Keratinocyte (primary cell): Measurements from ENCODE around the gene GPR176.

Experiments used
- EZH2 ChIP-seq: IDR thresholded peaks from one replicate; pipeline ENCODE4 v1.6.1; 2012; ENCODE audit warnings: inconsistent platforms, mild to moderate bottlenecking, low read length, moderate library complexity
- TF ChIP-seq, protein P1 (sequence below), 3 experiments: IDR thresholded peaks in 1 of 3; conservative IDR thresholded peaks in 1 of 3; optimal IDR thresholded peaks in 1 of 3; 2 replicates in 2 of 3; 3 replicates in 1 of 3; pipeline versions ENCODE3 to v1.5.1; 2011; ENCODE audit warnings: low read length in 3 of 3, mild to moderate bottlenecking in 3 of 3, moderate library complexity in 2 of 3, control low read depth in 1 of 3, inconsistent platforms in 1 of 3; ENCODE audit not compliant: insufficient read depth in 2 of 3; ENCODE audit errors: extremely low read depth in 1 of 3

DNA sequence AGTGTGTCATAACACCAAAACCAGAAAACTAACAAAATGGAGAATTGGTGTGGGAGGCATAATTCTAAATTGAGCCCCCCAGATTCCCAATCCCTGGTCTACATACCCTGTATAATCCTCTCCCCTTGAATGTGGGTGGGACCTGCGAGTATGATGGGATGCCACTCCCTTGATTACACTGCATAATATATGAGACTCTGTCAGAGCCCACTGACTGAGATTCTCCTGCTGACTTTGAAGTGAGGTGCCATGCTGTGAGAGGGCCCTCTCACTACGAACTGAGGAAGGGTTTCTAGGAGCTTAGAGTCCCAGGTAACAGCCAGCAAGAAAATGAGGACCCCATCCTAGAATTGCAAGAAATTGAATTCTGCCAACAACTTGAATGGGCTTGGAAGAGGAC, 49.5 kb downstream of the GPR176 start:
- no peak for TF ChIP-seq EZH2
- TF ChIP-seq, protein P1, sequence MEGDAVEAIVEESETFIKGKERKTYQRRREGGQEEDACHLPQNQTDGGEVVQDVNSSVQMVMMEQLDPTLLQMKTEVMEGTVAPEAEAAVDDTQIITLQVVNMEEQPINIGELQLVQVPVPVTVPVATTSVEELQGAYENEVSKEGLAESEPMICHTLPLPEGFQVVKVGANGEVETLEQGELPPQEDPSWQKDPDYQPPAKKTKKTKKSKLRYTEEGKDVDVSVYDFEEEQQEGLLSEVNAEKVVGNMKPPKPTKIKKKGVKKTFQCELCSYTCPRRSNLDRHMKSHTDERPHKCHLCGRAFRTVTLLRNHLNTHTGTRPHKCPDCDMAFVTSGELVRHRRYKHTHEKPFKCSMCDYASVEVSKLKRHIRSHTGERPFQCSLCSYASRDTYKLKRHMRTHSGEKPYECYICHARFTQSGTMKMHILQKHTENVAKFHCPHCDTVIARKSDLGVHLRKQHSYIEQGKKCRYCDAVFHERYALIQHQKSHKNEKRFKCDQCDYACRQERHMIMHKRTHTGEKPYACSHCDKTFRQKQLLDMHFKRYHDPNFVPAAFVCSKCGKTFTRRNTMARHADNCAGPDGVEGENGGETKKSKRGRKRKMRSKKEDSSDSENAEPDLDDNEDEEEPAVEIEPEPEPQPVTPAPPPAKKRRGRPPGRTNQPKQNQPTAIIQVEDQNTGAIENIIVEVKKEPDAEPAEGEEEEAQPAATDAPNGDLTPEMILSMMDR (optimal IDR thresholded peaks at IDR 0.05 in 1 of 3, IDR thresholded peaks at IDR 0.05 in 1 of 3, conservative IDR thresholded peaks at IDR 0.05 in 1 of 3; ENCODE audit: extremely low read depth in 1 of 3, insufficient read depth in 2 of 3, low read length in 3 of 3): no peak
